ENCODE results near the gene KAT2B. TPM values are rescaled to one million over a fixed set of nuclear protein-coding genes. Genes with fewer than 3 reads are reported as not detected.

Gene KAT2B
- total RNA-seq, 1 experiment from 2014 or later = 3.7 TPM

- Histone ChIP-seq H3K27me3 (ENCODE audit: insufficient read depth, low read length) (no peaks in the 10 kb centered on the region), H3K27ac (ENCODE audit: low read depth, low read length) (no peak overlapping the region), H3K36me3 (ENCODE audit: control insufficient read depth in 1 of 2, insufficient read depth in 2 of 2, low read length in 2 of 2) (no peaks in the 10 kb centered on the region), H3K4me3 (replicated peaks in 1 of 2; ENCODE audit: low read depth in 1 of 2, low read length in 2 of 2) (no peak overlapping the region), H4K20me1 (ENCODE audit: insufficient read depth) (no peaks in the 10 kb centered on the region), H3K79me2 (ENCODE audit: insufficient read depth, low read length) (no peaks in the 10 kb centered on the region), H3K9ac (ENCODE audit: low read length) (no peak overlapping the region), H3K4me1 (ENCODE audit: control insufficient read depth in 1 of 2, insufficient read depth in 2 of 2, low read length in 2 of 2) (no peaks in the 10 kb centered on the region), H3K9me2 (ENCODE audit: insufficient read depth) (no peaks in the 10 kb centered on the region), H3K4me2 (ENCODE audit: low read length) (no peak overlapping the region), H3K9me3 (ENCODE audit: control insufficient read depth in 1 of 2, insufficient read depth in 1 of 2, low read depth in 1 of 2, low read length in 2 of 2) (no peaks in the 10 kb centered on the region), H2AFZ (ENCODE audit: low read depth, low read length, poor library complexity, severe bottlenecking) (no peak overlapping the region)
- DNase-seq (ENCODE audit: low read depth, low spot score) = no peak
- intact Hi-C loops (cut with micrococcal nuclease) = no loop called here
- ChIA-PET RAD21 (ENCODE audit: low non-redundant PET in 1 of 2, low total read pairs in 2 of 2, uncharacterized antibody in 2 of 2, unreplicated experiment in 2 of 2) (no interaction called here), CTCF (no interaction called here), POLR2A (no interaction called here)
- ATAC-seq = no peak
- no peak for TF ChIP-seq JUND (IDR thresholded peaks at IDR 0.05)
- TF ChIP-seq EZH2 (IDR thresholded peaks at IDR 0.05) = no peak
- no peak for TF ChIP-seq SIN3A (IDR thresholded peaks at IDR 0.05; ENCODE audit: low read depth)
- TF ChIP-seq RAD21 (IDR thresholded peaks at IDR 0.05; ENCODE audit: low read depth) = no peak
- no peak for TF ChIP-seq ZBTB33 (IDR thresholded peaks at IDR 0.05; ENCODE audit: extremely low read depth, insufficient replicate concordance, low read length)
- TF ChIP-seq CTCF (IDR thresholded peaks at IDR 0.05 in 2 of 3, conservative IDR thresholded peaks at IDR 0.05 in 1 of 3; ENCODE audit: borderline replicate concordance in 1 of 3, insufficient read depth in 1 of 3, low read depth in 2 of 3, low read length in 2 of 3) = no peak
- no peak for TF ChIP-seq CEBPB (IDR thresholded peaks at IDR 0.05; ENCODE audit: low read depth)
- TF ChIP-seq SRF (IDR thresholded peaks at IDR 0.05; ENCODE audit: low read depth) = no peak
- no peak for TF ChIP-seq ATF3 (IDR thresholded peaks at IDR 0.05)
- BruUV-seq (replicated peaks) = no TSS peak
Measured at GRCh38 chr3:20062996-20063395, 22.8 kb downstream of the KAT2B start.
